ENCODE measurements around the gene ATAD2B.
A peak's percentile ranks its signal among the peaks of the same experiment; 100 is the strongest.
"Not testable (repeated sequence)": the region's sequence is repeated elsewhere in the genome, so short reads cannot be mapped to it uniquely, and the experiment has no call there.

Gene ATAD2B

GRCh38 chr2:23926750-23927571 lies at the start of gene ATAD2B:
Gene ATAD2B, minus strand, starts transcription at chr2:23927123. Its CDS starts 353 bp downstream, at chr2:23926770.
- DNase-seq (ENCODE audit: low read depth, low spot score), result peak; percentile 98

GRCh38 chr2:23967846-23968245 lies 40.9 kb upstream of the ATAD2B start:
- DNase-seq (ENCODE audit: low read depth, low spot score), result no peak

DNA sequence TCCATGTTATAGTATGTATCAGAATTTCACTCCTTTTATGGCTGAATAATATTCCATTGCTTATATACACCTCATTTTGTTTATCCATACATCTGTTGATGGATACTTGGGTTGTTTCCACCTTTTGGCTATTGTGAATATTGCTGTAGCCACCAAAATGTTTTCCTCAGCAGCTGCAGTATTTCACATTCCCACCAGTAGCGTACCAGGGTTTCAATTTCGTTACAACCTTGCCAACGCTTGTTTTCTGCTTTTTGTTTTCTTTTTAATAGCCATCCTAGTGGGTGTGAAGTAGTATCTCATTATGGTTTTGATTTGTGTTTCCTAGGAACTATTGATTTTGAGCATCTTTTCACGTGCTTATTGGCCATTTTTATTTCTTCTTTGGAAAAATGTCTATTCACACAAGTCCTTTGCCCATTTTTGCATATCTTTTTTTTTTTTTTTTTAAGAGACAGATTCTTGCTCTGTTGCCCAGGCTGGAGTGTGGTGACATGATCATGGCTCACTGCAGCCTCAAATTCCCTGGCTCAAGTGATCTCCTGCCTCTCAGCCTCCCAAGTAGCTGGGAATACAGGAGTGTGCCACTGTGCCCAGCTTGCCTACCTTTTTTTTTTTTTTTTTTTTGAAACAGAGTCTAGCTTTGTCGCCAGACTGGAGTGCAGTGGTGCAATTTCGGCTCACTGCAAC lies 27.5 kb upstream of the ATAD2B start:
- no peak for DNase-seq (ENCODE audit: low read depth, low spot score)

GRCh38 chr2:23953625-23954024 lies 26.7 kb upstream of the ATAD2B start:
- DNase-seq (ENCODE audit: low read depth, low spot score), result no peak

DNA sequence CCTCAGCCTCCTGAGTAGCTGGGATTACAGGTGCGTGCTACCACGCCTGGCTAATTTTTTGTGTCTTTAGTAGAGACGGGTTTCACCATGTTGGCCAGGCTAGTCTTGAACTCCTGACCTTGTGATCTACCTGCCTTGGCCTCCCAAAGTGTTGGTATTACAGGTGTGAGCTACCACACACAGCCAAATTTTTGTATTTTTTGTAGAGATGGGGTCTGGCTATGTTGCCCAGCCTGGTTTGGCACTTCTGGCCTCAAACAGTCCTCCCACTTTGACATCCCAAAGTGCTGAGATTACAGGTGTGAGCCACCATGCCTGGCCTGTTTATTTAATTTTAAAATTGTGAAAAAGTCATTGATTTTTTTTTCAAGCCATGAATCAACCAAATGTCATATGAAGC lies 25.6 kb upstream of the ATAD2B start:
- DNase-seq (ENCODE audit: low read depth, low spot score), result not testable (repeated sequence)

DNA sequence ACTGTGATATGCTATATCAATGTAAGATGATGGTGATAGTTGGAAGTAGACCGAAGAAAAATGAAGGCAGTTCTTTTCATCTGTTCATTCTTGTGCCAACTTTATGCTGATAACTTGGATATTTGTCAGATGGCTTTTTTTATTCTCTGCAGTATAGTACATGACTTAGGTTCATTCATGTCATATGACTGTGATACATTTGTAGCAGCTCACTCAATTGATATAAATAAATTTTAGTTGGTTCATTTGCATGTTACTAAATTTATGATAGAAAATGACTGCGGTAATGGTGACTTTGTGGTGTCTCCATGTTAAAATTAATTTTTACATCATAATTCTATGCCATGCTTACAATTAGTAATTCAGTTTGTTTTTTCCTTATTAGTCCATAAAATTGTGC lies 20.4 kb upstream of the ATAD2B start:
- no peak for DNase-seq (ENCODE audit: low read depth, low spot score)

- DNase-seq (ENCODE audit: low read depth, low spot score), result no peak
These were observed 18.1 kb upstream of the ATAD2B start for GRCh38 chr2:23944976-23945375.

DNA sequence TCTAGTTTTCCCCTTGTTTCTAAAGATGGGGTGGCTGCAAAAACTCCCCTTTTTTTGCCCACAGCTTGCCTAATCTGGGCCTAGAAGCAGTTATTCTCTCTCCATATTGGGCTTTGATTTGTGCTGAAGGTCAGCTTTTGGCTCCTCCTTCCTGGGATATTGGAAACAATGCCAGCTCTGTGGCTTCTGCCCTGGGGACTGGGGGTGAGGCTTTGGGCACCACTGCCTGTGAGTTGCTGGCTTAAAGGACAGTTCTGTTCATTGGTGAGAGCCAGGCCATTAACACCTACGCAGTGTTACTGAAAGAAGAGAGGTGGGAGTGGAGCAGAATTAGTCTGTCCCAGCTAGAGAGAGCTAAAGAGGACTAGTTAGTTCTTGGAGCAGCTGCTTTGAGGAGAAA lies 17.6 kb upstream of the ATAD2B start:
- DNase-seq (ENCODE audit: low read depth, low spot score), result peak; percentile 25

DNA sequence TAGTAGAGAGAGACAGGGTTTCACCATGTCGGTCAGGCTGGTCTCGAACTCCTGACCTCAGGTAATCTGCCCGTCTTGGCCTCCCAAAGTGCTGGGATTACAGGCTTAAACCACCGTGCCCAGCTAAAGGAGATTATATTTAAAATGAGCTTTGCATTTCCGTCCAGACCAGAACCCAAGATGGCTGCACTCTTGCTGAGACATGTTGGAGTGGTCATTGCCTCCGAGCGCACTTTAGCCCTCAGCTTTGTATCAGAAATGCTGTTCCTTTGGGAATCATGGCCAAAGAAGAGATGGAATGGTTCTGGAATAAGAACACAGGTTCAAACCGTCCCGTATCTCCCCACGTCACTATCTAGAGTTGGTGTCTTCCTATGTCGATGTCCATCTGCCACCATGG lies 16.7 kb upstream of the ATAD2B start:
- DNase-seq (ENCODE audit: low read depth, low spot score), result no peak

- DNase-seq (ENCODE audit: low read depth, low spot score), result no peak
These were observed 14.7 kb upstream of the ATAD2B start for GRCh38 chr2:23941644-23942043.

DNA sequence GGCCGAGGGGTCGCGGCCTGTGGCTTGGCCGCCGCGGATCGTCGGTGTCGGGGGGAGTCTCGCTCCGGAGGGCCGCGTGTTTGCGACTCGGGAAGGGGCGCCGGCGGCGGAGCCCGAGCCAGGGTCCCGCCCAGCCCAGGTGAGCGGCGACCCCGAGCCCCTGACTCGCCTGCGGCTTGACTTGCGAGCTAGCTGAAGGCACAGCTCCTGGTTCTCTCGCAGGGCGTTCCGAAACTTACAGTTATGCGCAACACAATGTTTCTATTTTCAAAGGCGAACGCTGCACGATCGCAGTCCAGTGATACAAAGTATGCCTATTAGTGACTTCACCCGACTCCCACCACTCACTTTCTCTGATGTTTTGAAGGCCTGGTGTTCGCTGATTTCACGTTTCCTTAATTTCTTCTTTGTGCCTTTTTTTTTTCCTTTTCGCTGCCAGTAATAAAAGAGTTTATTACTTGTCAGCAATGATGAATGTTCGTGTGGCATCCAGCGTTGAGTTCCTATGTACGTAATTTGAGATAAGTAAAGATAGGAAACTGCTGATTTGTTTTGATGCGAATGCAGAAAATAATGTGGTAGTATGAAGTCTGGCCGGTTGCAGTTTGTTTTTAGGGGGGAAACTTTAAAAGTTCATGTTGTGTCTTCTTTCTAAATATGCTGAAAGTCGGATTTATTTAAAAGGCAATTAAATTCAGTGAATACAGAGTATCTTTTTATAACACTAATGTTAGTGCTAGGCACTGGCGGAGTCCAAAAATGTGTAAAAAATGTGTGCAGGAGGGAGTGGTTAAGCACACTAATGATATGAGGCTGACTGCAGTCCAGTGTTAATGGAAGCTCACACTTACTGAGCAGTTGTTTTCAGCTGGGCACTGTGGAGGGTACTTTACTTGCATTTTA lies 14.0 kb upstream of the ATAD2B start:
- no peak for DNase-seq (ENCODE audit: low read depth, low spot score)

DNA sequence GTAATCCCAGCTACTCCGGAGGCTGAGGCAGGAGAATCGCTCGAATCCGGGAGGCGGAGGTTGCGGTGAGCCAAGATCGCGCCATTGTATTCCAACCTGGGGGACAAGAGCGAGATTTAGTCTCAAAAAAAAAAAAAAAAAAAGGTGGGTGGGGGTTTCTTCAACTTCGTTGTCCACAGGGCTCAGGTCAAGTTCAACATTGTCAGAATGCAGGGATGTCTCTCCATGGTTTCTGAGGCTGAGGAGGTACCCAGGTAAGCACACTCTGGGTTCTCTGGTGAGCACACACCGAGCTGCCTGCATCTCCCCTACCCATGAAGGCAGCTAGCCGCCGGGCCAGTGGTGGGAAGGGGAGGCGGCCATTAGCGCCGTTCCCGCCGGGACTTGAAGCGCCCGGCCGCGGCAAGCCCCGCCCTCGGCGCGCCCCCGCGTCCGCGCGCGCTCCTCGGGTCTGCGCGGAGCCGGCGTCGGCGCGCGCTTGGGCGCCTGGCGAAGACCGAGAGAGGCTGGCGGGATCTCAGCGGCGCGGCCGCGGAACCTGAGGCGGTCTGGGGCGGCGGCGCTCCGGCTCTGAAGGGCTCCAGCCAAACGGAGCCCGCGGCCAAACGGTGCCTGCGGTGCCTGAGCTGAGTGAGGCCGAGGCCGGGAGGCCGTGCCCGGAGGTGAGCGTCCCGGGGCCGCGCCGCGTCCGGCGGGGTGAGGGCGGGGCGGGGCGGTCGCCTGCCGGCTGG lies 13.2 kb upstream of the ATAD2B start, which contains the start of gene UBXN2A:
TSS of gene UBXN2A (plus strand) at position 477 of the 731 bp plus-strand sequence. CDS start 17,852 bp downstream, outside the sequence.
- peak; percentile 89 for DNase-seq (ENCODE audit: low read depth, low spot score)

- no peak for DNase-seq (ENCODE audit: low read depth, low spot score)
These were observed 7.3 kb upstream of the ATAD2B start for GRCh38 chr2:23934259-23934658.

- peak; percentile 74 for DNase-seq (ENCODE audit: low read depth, low spot score)
These were observed 603 bp downstream of the ATAD2B start for GRCh38 chr2:23926290-23926749.

DNA sequence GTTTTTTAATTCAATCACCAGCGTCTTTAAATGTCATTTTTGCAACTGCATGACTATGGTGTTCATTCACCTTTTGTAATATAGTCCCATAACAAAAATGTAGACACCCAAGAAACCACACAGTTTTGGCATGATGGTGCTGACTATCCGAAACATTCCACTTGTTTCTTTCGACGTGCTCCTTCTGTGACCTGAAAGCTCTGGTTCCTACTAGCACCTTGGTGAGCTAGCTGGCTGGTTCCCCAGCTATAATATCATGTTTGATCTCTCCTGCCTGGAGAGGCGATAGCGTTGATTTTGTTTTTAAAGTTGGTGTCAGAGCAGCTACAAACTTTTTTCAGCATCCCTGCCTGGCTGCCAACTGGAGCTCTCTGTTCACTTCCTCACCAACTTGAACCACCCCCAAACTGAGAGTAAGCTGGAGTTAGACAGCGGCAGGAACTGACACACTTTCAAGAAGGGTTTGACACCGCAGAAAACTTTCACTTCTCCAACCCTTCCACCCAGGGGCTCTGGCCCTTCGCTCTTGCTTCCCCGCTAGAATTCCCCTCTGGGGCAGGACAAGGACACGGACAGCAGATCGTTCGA lies 1.1 kb downstream of the ATAD2B start:
- DNase-seq (ENCODE audit: low read depth, low spot score), result no peak

GRCh38 chr2:23924589-23925359 lies 2.1 kb downstream of the ATAD2B start:
- DNase-seq (ENCODE audit: low read depth, low spot score), result no peak

GRCh38 chr2:23918837-23919489 lies 8.0 kb downstream of the ATAD2B start:
- DNase-seq (ENCODE audit: low read depth, low spot score), result no peak

DNA sequence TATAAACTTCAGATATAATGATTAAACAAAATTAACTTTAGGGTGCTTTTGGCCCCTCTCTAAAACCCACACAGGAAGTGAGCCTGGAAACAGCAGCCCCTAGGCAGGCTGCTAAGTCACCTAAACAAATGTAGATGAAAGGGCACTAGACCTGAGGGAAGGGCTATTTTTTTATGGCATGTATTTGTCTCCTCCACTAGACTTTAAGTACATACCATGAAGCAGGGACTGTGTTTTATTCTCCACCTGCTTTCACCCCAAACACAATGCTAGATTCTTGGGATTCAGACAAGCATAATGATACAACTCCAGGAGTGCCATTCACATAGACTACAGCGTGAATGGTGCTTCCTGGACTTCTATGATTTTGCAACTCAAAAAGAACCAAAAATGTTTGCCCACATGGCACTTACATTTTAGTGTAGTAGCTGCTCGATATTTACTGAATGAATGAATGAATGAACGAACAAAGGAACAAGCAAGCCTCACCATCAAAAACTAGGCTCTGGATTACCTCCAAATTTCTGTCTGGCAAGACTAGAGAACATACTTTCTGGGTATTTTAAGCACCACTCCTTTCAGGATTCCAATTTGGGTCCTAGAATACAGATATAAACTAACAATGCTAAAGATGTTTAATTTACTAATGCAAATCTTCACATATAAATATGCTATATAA lies 10.1 kb downstream of the ATAD2B start:
- no peak for DNase-seq (ENCODE audit: low read depth, low spot score)

DNA sequence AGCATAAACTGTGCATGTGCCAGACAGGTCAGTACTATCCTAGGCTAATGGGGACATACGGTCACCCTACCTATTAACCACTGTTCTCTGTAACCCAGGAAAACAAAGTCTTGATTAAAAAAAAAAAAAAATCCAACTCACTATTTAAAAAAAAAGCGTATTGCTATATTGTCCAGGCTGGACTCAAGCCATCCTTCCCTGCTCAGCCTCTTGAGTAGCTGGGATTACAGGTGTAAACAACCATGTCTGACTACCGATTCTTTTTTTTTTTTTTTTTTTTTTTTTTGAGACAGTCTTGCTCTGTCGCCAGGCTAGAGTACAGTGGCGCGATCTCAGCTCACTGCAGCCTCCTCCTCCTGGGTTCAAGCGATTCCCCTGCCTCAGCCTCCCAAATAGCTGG lies 11.6 kb downstream of the ATAD2B start:
- no peak for DNase-seq (ENCODE audit: low read depth, low spot score)
